Activated gamma-delta T cell treated with anti-CD3 and anti-CD28 coated beads, Interleukin-2, amount 50 U/mL, for 16 hours (primary cell): ENCODE data around the gene PSMD8.
"Not testable (repeated sequence)": the region's sequence is repeated elsewhere in the genome, so short reads cannot be mapped to it uniquely, and the experiment has no call there.

Experiments used
- DNase-seq: peaks from one replicate; pipeline ENCODE4 v3.0.0-alpha.2; 2020; ENCODE audit warnings: low read depth

Gene PSMD8

DNA sequence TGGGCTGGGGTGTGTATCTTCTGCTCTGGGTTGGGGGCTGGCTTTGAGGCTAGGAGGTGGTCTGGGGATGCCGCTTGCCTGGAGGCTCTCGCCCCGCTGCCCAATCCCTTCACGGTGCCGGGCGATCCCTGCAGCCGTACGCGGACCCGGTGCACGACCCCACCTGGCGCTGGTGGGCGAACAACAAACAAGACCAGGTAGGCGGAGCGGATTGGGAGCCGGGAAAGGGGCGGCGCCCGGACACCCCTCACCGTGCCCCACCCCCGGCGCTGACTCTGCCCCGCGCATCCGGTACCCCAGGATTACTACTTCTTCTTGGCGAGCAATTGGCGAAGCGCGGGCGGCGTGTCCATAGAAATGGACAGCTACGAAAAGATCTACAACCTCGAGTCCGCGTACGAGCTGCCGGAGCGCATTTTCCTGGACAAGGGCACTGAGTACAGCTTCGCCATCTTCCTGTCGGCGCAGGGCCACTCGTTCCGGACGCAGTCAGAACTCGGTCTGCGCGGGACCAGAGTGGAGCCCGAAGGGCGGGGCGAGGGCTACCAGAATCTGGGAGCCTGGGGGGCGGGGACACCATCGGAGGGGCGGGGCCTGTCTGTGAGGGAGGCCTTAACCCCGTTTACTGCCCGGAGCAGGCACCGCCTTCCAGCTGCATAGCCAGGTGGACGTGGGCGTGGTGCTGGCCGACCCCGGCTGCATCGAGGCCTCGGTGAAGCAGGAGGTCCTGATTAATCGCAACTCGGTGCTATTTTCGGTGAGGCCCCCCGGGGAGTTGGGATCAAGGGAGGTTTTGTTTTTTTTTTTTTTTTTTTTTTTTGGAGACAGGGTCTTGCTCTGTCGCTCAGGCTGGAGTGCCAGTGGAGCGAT, 12.1 kb upstream of the PSMD8 start:
- peak; percentile 41 for DNase-seq

DNA sequence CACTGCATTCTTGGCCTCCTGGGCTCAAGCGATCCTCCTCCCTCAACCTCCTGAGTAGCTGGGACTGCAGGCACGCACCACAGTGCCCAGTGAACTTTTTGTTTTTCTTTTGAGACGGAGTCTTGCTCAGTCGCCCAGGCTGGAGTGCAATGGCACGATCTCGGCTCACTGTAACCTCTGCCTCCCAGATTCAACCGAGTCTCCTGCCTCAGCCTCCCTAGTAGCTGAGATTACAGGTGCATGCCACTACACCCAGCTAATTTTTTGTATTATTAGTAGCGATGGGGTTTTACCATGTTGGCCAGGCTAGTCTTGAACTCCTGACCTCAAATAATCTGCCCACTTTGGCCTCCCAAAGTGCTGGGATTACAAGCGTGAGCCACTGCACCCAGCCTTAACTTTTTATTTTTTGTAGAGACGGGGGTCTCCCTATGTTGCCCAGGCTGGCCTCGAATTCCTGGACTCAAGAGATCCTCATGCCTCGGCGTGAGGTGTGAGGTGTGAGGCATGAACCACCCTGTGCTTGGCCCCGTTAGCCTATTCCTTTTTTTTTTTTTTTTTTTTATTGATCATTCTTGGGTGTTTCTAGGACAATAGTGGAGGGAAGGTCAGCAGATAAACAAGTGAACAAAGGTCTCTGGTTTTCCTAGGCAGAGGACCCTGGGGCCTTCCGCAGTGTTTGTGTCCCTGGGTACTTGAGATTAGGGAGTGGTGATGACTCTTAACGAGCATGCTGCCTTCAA, 11.3 kb upstream of the PSMD8 start:
- not testable (repeated sequence) for DNase-seq

DNA sequence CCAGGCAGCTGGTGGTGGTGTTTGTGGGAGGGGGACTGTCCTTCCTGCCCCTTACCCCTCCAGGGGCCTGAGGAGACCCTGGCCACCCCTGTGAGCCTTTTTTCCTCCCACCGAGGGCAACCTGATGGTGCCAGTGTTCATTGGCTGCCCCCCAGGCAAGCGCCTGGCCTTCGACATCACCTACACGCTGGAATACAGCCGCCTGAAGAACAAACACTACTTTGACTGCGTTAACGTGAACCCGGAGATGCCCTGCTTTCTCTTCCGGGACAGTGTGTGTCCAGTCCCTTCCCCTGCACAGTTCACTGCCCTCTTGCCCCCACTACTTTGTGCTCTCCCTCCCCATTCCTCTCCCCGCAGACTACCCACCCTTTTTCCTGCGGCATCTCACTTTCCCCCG, 7.3 kb upstream of the PSMD8 start:
- no peak for DNase-seq

DNA sequence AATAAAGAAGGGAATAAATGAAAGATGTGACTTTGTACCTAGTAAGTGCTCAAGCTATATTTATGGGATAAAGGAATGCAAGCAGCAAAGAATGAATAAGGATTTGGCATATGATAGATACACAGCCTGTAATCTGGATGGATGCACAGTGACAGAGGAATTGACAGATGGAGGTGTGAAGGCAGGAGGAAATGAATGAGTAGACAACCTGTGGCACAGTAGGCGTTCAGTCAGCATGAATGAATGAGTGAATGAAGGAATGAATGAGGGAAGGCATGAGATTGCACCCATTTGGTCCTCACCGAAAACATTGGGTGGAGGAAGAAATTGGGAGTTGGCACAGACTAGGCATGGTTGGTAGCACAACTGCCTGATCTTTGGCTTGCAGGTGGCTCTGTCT, 4.8 kb upstream of the PSMD8 start:
- no peak for DNase-seq

DNA sequence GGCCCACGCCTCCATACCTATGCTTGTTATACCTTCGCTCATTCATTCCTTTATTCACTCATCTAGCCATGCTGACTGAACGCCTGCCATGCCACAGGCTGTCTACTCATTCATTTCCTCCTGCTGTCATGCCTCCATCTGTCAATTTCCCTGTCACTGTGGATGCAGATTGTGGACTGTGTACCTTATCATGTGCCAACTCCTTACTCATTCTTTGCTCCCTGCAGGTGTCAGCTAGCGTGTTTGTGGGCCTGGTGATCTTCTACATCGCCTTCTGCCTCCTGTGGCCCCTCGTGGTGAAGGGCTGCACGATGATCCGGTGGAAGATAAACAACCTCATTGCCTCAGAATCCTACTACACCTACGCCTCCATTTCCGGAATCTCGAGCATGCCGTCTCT, 4.1 kb upstream of the PSMD8 start:
- DNase-seq, result no peak

DNA sequence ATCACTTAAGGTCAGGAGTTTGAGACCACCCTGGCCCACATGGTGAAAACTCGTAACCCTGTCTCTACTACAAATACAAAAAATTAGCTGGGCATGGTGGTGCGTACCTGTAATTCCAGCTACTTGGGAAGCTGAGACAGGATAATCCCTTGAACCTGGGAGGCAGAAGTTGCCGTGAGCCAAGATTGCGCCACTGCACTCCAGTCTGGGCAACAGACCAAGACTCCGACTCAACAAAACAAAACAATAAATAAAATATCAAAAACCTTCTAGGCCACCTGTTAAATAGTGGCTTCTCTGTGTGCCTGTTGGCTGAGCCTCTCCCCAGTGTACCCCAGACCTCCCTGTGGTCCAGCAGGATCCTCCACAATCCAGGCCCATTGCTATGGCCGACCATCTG, 3.3 kb upstream of the PSMD8 start:
- no peak for DNase-seq

DNA sequence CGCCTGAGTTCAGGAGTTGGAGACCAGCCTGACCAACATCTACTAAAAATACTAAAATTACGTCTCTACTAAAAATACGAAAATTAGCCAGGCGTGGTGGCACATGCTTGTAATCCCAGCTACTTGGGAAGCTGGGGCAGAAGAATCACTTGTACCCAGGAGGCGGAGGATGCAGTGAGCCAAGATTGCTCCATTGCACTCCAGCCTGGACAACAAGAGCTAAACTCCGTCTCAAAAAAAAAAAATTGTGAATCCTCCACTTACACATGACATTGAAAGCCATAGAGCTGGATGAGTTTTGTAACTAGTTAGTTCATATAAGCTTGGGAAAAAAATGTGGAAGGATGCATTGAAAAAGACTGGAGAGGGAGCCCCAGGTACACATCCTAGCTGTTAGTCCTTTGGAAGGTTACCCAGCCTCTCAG, 452 bp upstream of the PSMD8 start:
- no peak for DNase-seq

DNA sequence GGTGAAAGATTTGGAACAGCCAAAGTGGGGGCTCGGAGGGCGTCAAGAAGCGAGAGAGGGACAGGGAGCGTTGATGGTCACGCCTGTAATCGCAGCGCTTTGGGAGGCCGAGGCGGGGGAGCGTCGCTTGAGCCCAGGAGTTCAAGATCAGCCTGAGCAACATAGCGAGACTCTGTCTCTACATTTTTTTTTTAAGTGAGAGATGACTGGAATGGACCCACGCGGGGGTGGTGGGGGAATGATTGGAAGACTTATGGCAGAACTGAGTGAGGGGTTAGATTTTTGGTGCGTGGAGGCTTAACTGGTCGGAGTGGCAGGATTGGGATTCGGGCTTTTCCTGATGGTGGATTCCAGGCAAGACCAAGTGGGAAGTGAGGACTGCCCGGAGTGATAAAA, 725 bp downstream of the PSMD8 start:
- no peak for DNase-seq

DNA sequence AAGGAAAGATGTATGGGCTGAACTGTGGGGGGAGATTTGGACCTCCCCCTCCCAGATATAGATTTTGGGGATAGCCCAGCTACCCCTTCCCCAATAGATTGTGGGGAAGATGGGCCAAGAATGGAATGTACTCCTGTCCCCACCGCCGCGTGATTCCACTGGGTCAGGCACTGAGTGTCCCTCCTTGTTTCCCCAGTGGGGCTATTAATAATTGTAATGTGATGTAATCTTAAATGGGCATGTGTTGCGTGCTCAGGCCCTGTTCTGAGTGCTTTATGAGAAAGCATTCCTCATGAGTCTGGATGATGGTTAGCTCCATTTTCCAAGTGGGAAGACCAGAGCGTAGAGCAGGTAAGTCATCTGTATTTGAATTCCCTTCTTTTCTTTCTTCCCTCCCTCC, 1.4 kb downstream of the PSMD8 start:
- no peak for DNase-seq

DNA sequence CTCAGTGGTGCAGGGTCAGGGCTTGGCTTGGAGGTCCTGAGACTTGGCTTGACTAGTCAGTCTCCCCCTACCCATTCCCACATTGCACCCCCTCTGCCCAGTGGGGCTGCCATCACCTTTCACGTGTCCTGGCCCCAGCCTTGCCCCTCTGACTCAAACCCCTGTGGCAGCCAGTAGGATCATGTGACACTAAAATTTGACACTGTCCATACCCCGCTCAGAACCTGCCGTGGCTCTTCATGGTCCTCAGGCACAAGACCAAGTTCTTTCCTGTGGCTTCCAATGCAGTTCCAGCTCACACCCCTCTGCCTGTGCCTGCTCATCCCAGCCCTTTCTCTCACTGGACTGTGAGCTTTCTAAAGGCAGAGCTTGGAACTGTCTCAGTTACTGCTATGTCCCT, 2.2 kb downstream of the PSMD8 start:
- no peak for DNase-seq

DNA sequence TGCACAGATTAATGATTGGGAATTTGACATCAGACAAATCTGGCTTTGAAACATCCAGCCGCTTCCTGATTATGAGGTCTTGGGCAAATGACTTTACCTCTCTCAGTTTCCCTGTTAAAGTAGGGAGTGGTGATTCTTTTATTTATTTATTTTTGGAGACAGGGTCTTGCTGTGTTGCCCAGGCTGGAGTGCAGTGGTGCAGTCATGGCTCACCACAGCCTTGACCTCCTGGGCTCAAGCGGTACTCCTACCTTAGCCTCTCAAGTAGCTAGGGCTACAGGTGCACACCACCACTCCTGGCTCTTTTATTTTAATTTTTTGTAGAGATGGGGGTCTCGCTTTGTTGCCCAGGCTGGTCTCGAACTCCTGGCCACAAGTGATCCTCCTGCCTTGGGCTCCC, 2.7 kb downstream of the PSMD8 start:
- no peak for DNase-seq

DNA sequence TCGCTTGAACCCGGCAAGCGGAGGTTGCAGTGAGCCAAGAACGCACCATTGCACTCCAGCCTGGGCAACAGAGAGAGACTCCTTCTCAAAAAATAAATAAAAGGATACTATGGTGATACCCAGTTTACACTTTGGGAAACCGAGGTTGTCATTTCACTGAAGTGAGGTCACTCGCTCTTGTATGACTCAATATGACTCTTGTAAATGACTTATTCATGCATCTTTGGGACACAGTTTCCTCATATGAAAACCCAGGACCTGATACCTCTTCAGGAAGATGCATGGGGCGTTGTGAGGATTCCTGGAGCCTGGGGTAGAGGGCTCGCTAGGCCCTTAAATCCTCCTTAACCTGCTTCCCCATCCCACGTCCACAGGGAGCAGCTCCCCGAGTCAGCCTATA, 4.5 kb downstream of the PSMD8 start:
- DNase-seq, result no peak

DNA sequence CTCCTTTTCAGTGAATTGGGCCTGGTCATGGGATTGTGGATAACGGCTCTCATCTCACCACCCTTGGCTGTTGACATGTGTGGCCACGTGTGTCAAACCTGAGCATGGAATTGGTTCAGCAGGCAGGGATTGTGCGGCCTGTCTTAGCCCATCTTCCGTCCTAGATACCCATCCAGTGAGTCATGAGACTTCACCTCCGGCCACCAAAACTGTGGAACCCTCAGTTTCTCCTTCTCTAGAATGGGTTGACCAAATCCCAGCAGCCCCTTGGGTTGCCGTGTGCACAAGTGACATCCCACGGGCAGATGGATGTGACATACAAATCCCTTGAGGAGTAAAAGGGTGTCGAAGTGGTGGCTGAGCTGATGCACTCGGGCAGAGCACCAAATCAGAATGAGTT, 6.8 kb downstream of the PSMD8 start:
- no peak for DNase-seq

DNA sequence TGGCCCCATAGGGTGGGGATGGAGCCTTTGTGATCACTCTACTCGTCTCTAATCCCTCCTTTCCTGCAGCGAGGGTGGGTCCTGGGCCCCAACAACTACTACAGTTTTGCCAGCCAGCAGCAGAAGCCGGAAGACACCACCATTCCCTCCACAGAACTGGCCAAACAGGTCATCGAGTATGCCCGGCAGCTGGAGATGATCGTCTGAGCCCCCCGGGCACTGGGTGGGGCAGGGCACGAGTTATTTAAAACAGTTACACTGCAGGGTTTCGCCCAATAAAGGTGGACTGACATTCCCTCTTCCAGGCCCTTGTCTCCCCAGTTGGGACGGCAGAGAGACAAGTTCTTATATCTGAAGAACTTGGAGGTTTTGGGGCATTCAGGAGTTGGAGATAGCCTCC, 8.8 kb downstream of the PSMD8 start:
- no peak for DNase-seq

DNA sequence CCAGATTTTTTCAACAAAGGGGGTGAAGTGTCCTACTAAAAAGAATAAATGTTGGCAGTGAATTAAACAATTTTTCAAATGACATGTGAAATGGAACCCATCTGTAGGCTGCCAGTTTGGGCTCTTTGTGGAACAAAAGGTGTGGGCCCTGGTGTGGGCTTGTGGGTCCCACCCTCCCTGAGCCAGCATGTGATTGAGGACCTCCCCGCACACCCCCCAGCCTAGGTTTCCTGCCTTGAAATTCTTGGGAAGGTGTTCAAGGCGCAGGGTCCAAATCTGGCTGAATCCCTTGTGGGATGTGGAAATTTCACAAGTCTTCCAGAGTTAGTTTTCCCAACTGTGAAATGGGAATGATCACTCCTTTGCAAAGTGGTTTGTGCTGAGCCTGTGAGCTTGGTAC, 9.4 kb downstream of the PSMD8 start:
- DNase-seq, result no peak

DNA sequence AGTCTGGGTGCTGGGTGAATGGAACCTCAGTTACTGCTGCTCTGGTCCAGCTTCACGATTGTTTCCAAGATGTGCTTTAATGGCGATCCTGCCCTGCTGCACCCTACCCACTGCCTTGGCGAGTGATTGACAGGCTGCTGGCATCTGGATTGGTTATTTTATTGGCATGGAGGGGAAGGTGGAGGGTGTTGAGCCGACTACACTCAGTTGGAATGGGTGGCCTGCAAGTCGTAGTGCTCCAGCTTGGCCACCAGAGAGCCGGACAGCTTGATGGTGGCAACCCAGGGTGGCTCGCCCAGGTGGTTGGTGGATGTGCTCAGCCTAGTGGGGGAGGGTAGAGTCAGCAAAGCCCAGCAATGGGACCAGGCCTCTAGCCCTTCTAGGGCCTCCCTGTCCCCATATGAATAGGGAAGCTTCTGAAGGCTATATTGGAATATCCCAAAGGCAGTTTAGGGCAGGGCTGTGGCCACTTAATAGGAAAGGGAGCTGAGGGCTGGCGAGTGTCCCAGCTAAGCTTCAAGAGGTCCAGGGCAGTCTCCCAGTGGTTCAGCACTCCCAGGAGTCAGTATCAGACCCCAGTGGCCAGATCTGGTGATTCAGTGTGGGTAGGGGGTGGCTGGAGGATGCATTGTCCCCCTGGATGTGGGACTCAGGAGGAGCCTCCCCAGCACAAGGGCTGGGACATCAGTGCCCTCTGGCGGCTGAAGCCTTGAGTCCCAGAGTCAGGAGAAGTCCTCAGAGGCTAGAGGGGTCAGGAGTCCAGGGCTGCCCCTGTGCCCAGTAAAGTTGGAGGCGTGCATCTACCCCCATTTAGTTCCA, 10.0 kb downstream of the PSMD8 start:
- DNase-seq, result no peak

DNA sequence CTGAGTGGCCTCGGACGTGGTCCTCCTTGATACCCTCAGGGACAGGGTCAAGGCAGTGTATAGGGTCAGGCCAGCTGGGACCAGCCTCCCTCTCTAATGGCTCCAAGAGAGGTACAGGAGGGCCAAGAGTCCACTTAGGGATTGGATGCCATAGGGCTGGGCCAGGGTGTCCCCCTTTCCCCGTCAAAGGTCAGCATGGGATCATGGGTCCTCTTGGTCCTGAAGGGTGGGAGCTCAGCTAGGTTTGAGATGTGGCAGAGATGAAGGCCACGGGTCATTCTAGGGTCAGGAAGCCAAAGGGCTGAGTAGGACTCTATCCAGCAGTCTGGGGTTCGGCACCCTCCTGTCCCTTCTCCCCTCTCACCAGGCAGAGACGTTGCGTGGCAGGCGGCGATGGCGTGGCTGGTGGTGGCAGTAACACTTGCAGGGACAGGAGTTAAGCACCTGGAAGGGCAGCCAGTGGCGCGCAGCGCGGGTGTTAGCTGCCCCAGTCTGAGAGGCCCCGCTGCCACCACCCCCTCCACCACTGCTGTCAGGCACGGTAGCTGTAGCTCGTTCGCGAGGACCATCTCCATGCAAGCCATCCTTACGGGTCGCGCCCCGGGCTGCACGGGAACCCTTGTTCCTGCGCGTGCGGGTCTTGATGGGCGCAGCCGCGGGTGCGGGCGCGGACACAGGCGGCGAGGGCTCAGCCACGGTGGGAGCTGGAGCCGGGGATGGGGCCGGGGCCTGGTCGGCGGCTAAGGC, 10.9 kb downstream of the PSMD8 start:
- no peak for DNase-seq

DNA sequence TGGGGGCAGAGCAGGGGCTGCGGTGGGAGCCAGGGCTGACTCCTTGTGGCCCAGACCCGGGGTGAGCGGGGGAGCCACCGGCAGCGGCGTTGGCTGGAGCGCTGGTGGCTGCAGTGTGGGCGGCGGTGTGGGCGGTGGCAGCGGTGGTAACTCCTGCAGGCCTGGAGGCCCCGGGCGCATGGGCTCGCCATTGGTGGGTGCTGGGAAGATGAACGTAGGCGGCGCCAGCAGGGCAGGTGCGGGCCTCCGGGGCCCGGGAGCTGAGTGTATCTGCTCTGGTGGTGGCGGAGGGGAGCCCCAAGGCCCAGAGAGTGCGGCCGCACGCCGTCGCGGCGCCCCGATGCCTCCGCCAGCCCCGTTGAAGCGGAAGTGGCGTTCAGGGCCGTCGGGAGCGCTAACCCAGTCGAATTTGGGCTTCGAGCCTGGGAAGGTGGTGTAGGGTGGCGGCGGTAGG, 11.5 kb downstream of the PSMD8 start:
- DNase-seq, result no peak

DNA sequence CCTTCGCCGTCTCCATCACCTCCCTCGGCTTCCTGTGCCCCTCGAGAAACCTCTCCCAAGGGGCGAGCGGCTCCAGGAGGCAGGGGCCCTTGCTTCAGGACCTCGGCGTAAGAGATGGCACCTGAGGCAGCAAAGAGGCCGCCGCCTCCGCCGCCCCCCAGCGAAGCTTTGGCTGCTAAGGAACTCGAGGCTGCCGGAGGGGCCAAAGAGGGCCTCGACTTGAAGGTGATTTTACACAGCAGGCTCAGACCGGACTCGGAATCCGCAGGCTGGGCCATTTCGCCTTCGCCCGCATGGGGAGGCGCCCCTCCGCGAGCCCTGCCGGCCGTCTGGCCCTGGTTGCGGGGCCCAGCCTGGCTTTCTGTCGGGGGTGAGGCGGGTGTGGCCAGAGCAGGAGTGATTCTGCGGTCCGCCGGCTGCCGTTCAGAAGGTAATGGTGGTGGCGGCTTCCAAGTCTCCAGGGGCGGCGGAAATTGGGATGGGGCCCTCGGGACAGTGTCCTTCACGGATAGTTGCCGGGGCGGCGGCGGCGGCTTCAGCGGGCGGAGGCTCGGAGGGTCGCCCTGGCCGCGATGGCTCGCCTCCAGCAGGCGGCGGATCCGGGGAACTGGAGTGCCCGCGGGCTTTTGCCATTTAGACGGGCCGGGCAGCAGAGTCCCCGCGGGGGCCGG, 12.1 kb downstream of the PSMD8 start:
- no peak for DNase-seq

DNA sequence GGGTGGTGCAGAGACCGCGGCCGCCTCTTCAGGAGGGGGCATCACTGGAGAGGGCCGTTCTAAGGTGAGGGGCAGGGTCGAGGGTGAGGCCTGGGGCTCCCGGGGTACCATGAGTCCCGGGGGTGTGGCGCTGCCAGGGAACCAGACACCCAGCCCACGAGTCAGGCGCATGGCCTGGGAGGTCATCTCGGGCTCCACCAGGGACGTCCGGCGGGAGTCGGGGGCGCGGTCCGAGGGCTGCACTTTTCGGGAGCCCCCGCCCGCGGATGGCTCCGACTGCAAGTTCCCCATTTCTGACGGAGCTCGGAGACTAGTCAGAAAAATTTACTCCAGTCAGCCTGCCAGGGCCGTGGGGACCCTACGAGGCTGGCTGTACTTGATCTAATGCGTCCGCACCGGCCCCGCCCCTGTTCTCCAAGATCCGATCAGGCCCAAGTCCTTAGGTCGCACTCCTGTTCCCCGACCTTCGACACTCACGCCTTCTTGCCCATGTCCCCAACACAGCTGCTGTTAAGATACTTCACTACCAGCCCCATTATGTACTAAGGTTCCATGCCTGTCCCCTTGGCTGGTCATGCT, 12.7 kb downstream of the PSMD8 start:
- no peak for DNase-seq
